Bronchus fibroblast of lung (primary cell): ENCODE data around the gene HPCAL4. TPM values are rescaled to one million over a fixed set of nuclear protein-coding genes. Genes with fewer than 3 reads are reported as not detected.

Experiments used
- total RNA-seq: library from RNA; depleted of rRNA; stranded (reverse); fragments of >200 nt; gene quantifications from 2 replicates; pipeline ENCODE4 v1.2.3, GENCODE V29; 2015

The HPCAL4 gene
- total RNA-seq: not detected in 2 replicates

GRCh38 chr1:39691383-39692151 lies at the start of gene HPCAL4:
TSS of gene HPCAL4 (minus strand) at chr1:39691433. CDS start at chr1:39684603, 6,830 bp downstream.

DNA sequence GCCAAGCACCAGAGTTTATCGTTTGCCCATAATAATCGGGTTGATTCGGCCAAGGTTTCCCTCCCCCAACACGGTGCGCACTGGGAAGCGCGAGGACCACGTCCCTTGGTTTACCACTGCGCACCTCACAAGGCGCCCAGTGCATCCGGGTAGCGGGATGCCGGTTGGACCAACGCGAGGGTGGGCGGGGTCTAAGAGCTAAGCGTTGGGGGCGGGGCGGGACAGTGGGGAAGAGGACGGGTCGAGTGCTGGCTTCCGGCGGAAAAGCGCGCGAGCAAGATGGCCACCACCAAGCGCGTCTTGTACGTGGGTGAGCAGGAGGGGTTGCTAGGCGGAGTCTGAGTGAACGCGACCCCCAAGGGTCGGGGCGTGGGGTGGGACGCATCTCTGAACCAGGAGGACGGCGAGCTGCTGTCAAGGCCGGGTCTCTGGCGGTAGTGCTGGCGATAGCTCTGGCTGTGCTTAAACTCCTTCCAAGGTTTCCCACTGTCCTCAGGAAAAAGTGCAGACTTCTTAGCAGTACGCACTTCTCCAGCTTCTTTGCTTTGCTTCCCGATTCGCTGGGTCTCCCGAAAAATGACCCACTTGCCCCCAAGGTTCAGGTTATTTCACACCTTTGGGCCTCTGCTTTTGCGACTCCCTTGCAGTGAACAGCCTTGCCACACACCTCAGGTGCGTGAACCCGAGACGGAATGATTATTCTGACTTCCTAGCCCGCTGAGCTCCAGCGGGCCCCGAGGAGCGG lies 47.6 kb upstream of the HPCAL4 start, which contains the start of gene PPIE:
TSS of gene PPIE (plus strand) at position 261 of the 745 bp plus-strand sequence. CDS start at position 280, 19 bp downstream.

GRCh38 chr1:39671793-39672550 lies 19.3 kb downstream of the HPCAL4 start, which contains the start of gene NT5C1A:
TSS of gene NT5C1A (minus strand) at chr1:39672107. CDS start at chr1:39672038, 69 bp downstream.

GRCh38 chr1:39639305-39640130 lies 51.7 kb downstream of the HPCAL4 start, which contains the start of gene HEYL:
TSS of gene HEYL (minus strand) at chr1:39639643. CDS start at chr1:39639625, 18 bp downstream.

Other genes with a start within 250 kb of the HPCAL4 start
- not detected in 2 replicates for gene BMP8A, start 199.8 kb downstream of the HPCAL4 start, total RNA-seq
- gene PABPC4, start 114.6 kb downstream of the HPCAL4 start, total RNA-seq: 174 and 187 TPM in 2 replicates
- gene HEYL, start 51.8 kb downstream of the HPCAL4 start, total RNA-seq: under 0.01 TPM in 1 of 2 replicates, not detected in the other
- gene NT5C1A, start 19.3 kb downstream of the HPCAL4 start, total RNA-seq: not detected in 2 replicates
- 41.8 and 43.2 TPM in 2 replicates for gene PPIE, start 47.4 kb upstream of the HPCAL4 start, total RNA-seq
- gene OXCT2, start 79.9 kb upstream of the HPCAL4 start, total RNA-seq: 1.5 and 1.6 TPM in 2 replicates
- not detected in 2 replicates for gene BMP8B, start 97.4 kb upstream of the HPCAL4 start, total RNA-seq
- 15.0 and 16.6 TPM in 2 replicates for gene TRIT1, start 192.1 kb upstream of the HPCAL4 start, total RNA-seq
- gene MYCL, start 210.5 kb upstream of the HPCAL4 start, total RNA-seq: 0.15 and 0.50 TPM in 2 replicates